Endothelial cell of umbilical vein (primary cell): ENCODE data around the gene RASA1. TPM values are rescaled to one million over a fixed set of nuclear protein-coding genes. Genes with fewer than 3 reads are reported as not detected.

ENCODE experiments used
- BruUV-seq: library from RNA; stranded (reverse); fragments of 400-500 nt; replicated peaks from 2 replicates; lab custom pipeline; 2021; lab: Mats Ljungman, UMichigan
- CTCF ChIA-PET: fragments of 300-600, 350-600 bp; sonication (Branson Sonifier 250); formaldehyde crosslinking; loops from one replicate; lab custom pipeline; 2021; ENCODE audit warnings: antibody characterized with exemption, inconsistent platforms; lab: Charles Lee
- POLR2A ChIA-PET: fragments of 300-600, 350-600 bp; sonication (Branson Sonifier 250); formaldehyde crosslinking; loops from one replicate; lab custom pipeline; 2021; ENCODE audit warnings: antibody characterized with exemption, inconsistent platforms; lab: Charles Lee
- DNase-seq: peaks from one replicate; pipeline ENCODE4 v3.0.0-alpha.2; 2011; ENCODE audit warnings: low read depth, low spot score
- FAIRE-seq: peaks from 2 replicates; lab custom pipeline; 2011; peaks lifted over from hg19 to GRCh38; lab: Jason Lieb, UNC
- H2AFZ ChIP-seq: 2 replicates; pipeline ENCODE4 v1.6.0; 2012; ENCODE audit warnings: low read depth, low read length, control low read depth, inconsistent platforms
- H3K27ac ChIP-seq: 2 replicates; pipeline ENCODE4 v1.5.1; 2011; ENCODE audit warnings: low read depth, mild to moderate bottlenecking, control low read depth, low read length, moderate library complexity; ENCODE audit not compliant: insufficient read depth
- H3K27me3 ChIP-seq, 2 experiments: 2 replicates each; pipeline versions ENCODE4 v1.6.0 to v1.6.1; 2011; ENCODE audit warnings: low read length in 2 of 2, mixed read lengths in 1 of 2; ENCODE audit not compliant: control insufficient read depth in 2 of 2, insufficient read depth in 2 of 2
- H3K36me3 ChIP-seq, 2 experiments: 2 replicates in 1 of 2; 3 replicates in 1 of 2; pipeline ENCODE4 v1.5.1; 2011; ENCODE audit warnings: low read length in 2 of 2, mild to moderate bottlenecking in 1 of 2, moderate library complexity in 1 of 2; ENCODE audit not compliant: control insufficient read depth in 2 of 2, insufficient read depth in 2 of 2; ENCODE audit errors: extremely low read depth in 1 of 2
- H3K4me1 ChIP-seq: 3 replicates; pipeline ENCODE4 v1.5.1; 2011; ENCODE audit warnings: mild to moderate bottlenecking, low read length; ENCODE audit not compliant: control insufficient read depth, insufficient read depth; ENCODE audit errors: extremely low read depth
- H3K4me2 ChIP-seq: 2 replicates; pipeline ENCODE4 v1.6.1; 2011; ENCODE audit warnings: low read length, control low read depth, mixed read lengths; ENCODE audit not compliant: insufficient read depth
- H3K4me3 ChIP-seq, 3 experiments: fragments of 200-600 bp in 1 of 3; sonication (generic), shearing (Covaris generic) in 1 of 3; replicated peaks in 1 of 3; 2 replicates each; pipeline ENCODE4 v1.5.1; 2011 to 2016; ENCODE audit warnings: control low read depth in 3 of 3, low read length in 3 of 3, mild to moderate bottlenecking in 2 of 3, inconsistent platforms in 1 of 3, low read depth in 1 of 3, moderate library complexity in 1 of 3; ENCODE audit not compliant: insufficient read depth in 1 of 3
- H3K79me2 ChIP-seq: 2 replicates; pipeline ENCODE4 v1.6.0; 2012; ENCODE audit warnings: low read length, inconsistent platforms; ENCODE audit not compliant: control insufficient read depth, insufficient read depth
- H3K9ac ChIP-seq: replicated peaks from 2 replicates; pipeline ENCODE3; 2011; ENCODE audit warnings: low read length, control low read depth; ENCODE audit not compliant: insufficient read depth; ENCODE audit errors: extremely low read depth
- H3K9me1 ChIP-seq: replicated peaks from 3 replicates; pipeline ENCODE4 v1.6.0; 2011; ENCODE audit warnings: mild to moderate bottlenecking, low read length; ENCODE audit not compliant: control insufficient read depth, insufficient read depth; ENCODE audit errors: extremely low read depth
- H3K9me3 ChIP-seq: replicated peaks from 2 replicates; pipeline ENCODE4 v1.5.1; 2012; ENCODE audit warnings: low read length, inconsistent platforms; ENCODE audit not compliant: control insufficient read depth, insufficient read depth
- H4K20me1 ChIP-seq: replicated peaks from 2 replicates; pipeline ENCODE3; 2011; ENCODE audit warnings: mild to moderate bottlenecking, low read length; ENCODE audit not compliant: control insufficient read depth, insufficient read depth; ENCODE audit errors: extremely low read depth
- CTCF ChIP-seq, 2 donors: IDR thresholded peaks; 1 replicate in 1 of 2; 2 replicates in 1 of 2; pipeline ENCODE4 v1.5.1; 2011; ENCODE audit warnings: low read length in 2 of 2, mild to moderate bottlenecking in 2 of 2, moderate library complexity in 2 of 2, control low read depth in 1 of 2, inconsistent platforms in 1 of 2, low read depth in 1 of 2; ENCODE audit not compliant: insufficient read depth in 1 of 2; ENCODE audit errors: extremely low read depth in 1 of 2
- EZH2 ChIP-seq: IDR thresholded peaks from 2 replicates; pipeline ENCODE4 v1.6.1; 2012; ENCODE audit warnings: borderline replicate concordance, low read depth, mild to moderate bottlenecking, moderate library complexity, low read length, inconsistent platforms; ENCODE audit not compliant: severe bottlenecking
- FOS ChIP-seq: IDR thresholded peaks from 2 replicates; pipeline ENCODE4 v1.6.1; 2011; ENCODE audit warnings: mild to moderate bottlenecking, low read length, moderate library complexity, borderline replicate concordance; ENCODE audit not compliant: insufficient read depth
- GATA2 ChIP-seq: IDR thresholded peaks from 2 replicates; pipeline ENCODE4 v1.7.0; 2011; ENCODE audit warnings: low read depth, mild to moderate bottlenecking, moderate library complexity, mixed read lengths, low read length; ENCODE audit not compliant: insufficient read length, insufficient read depth
- JUN ChIP-seq: IDR thresholded peaks from 2 replicates; pipeline ENCODE4 v1.6.1; 2011; ENCODE audit warnings: borderline replicate concordance, low read depth; ENCODE audit not compliant: insufficient read length, insufficient read depth
- MAX ChIP-seq: IDR thresholded peaks from 2 replicates; pipeline ENCODE4 v1.6.1; 2011; ENCODE audit not compliant: insufficient read depth, insufficient read length
- MYC ChIP-seq: IDR thresholded peaks from one replicate; pipeline ENCODE4 v1.6.1; 2011; ENCODE audit warnings: mild to moderate bottlenecking, low read depth, low read length
- POLR2A ChIP-seq: IDR thresholded peaks from 2 replicates; pipeline ENCODE4 v1.6.1; 2012; ENCODE audit warnings: low read depth, mild to moderate bottlenecking, control low read depth, low read length
- POLR2AphosphoS5 ChIP-seq: IDR thresholded peaks from 2 replicates; pipeline ENCODE4 v1.6.1; 2012; ENCODE audit warnings: low read depth, mild to moderate bottlenecking, control low read depth, low read length, moderate library complexity; ENCODE audit not compliant: insufficient read depth
- dilution Hi-C: fragments of 300-500 bp; cut with MboI; formaldehyde crosslinking; loops from one replicate; pipeline ENCODE4 v1.15.0; 2019; ENCODE audit warnings: low sequenced_read_pairs; ENCODE audit not compliant: extremely low pct_ligation_motif_present
- intact Hi-C: fragments of 100-400 bp; cut with micrococcal nuclease; formaldehyde crosslinking; loops from one replicate; pipeline ENCODE4 v1.10.0; 2022
- polyA plus RNA-seq, 4 experiments: library from polyadenylated mRNA; depleted of rRNA in 3 of 4; stranded (reverse) in 3 of 4; unstranded in 1 of 4; fragments of >200 nt; gene quantifications; 2 replicates each; pipeline versions ENCODE4 v1.2.1 to v1.2.3, GENCODE V29; 2011 to 2012; ENCODE audit warnings: missing spikeins in 1 of 4
- total RNA-seq: library from RNA; stranded (reverse); gene quantifications from 2 replicates; pipeline ENCODE4 v1.2.3, GENCODE V29; 2021

Gene RASA1
- total and polyA plus RNA-seq, 2 donors (not counting 3 experiments of a cell fraction or from before 2014, with no cell fraction given): 23.1 to 42.0 TPM

- Histone ChIP-seq H3K4me3 (no peak overlapping the region), H3K9me1 (no peaks in the 10 kb centered on the region), H3K27ac (no peak overlapping the region), H4K20me1 (peaks cover 2% of the 10 kb centered on the region), H3K9me3 (no peaks in the 10 kb centered on the region), H3K9ac (no peak overlapping the region), H3K36me3 (peaks cover 2 to 8% of the 10 kb centered on the region in 2 experiments), H3K4me1 (peaks cover 2% of the 10 kb centered on the region), H2AFZ (no peak overlapping the region), H3K79me2 (peaks cover 1% of the 10 kb centered on the region), H3K27me3 (no peaks in the 10 kb centered on the region), H3K4me2 (no peak overlapping the region)
- TF ChIP-seq EZH2 (no peak), CTCF (IDR thresholded peaks at IDR 0.05; ENCODE audit: extremely low read depth in 1 of 2, insufficient read depth in 1 of 2, low read depth in 1 of 2, low read length in 2 of 2) (no peak), GATA2 (no peak), JUN (no peak), POLR2AphosphoS5 (no peak), POLR2A (no peak), MAX (no peak), FOS (no peak), MYC (no peak)
- BruUV-seq: no TSS peak
- FAIRE-seq: no peak
- ChIA-PET CTCF (no interaction called here), POLR2A (no interaction called here)
- DNase-seq: no peak
- dilution Hi-C loops (no loop called here), intact Hi-C loops (no loop called here)
Observed at GRCh38 chr5:87367243-87367642, 99.6 kb downstream of the RASA1 start.
